ENCODE results near the gene RASGEF1B. TPM values are rescaled to one million over a fixed set of nuclear protein-coding genes. Genes with fewer than 3 reads are reported as not detected.

RASGEF1B gene
- total RNA-seq, 6 experiments from 2014 or later, result 22.9 to 51.9 (median 25.8) TPM

DNA sequence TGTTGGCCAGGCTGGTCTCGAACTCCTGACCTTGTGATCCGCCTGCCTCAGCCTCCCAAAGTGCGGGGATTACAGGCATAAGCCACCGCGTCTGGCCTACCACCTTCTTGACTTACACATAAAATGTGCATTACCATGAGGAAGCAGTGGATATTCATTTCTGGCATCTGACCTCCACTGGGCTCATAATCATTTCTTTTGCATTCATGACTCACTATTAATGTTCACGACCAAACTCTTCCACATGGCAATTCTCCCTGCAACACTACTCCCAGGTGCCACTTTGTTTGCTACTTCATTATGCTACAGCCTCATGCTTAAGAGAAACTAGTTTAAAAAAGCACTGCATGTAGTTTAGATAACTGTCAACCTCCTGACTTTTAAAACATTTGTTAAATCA is 22.7 kb downstream of the RASGEF1B start:
- no peaks in the 10 kb centered on the region for H3K27me3 ChIP-seq
- no peak overlapping the region for H3K27ac ChIP-seq
- H3K36me3 ChIP-seq, result peaks cover 7 to 98% (median 59%) of the 10 kb centered on the region in 4 donors
- intact Hi-C loops (cut with DNase I), result no loop called here
- WGBS (ENCODE audit: insufficient coverage, low coverage, low lambda C conversion rate, missing lambda C conversion rate), result 91% methylated on average over 5 of the region's 6 CpGs
- DNase-seq (no peak), ATAC-seq (no peak)
- TF ChIP-seq, protein P1, sequence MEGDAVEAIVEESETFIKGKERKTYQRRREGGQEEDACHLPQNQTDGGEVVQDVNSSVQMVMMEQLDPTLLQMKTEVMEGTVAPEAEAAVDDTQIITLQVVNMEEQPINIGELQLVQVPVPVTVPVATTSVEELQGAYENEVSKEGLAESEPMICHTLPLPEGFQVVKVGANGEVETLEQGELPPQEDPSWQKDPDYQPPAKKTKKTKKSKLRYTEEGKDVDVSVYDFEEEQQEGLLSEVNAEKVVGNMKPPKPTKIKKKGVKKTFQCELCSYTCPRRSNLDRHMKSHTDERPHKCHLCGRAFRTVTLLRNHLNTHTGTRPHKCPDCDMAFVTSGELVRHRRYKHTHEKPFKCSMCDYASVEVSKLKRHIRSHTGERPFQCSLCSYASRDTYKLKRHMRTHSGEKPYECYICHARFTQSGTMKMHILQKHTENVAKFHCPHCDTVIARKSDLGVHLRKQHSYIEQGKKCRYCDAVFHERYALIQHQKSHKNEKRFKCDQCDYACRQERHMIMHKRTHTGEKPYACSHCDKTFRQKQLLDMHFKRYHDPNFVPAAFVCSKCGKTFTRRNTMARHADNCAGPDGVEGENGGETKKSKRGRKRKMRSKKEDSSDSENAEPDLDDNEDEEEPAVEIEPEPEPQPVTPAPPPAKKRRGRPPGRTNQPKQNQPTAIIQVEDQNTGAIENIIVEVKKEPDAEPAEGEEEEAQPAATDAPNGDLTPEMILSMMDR (IDR thresholded peaks at IDR 0.05), result no peak
- no peak for TF ChIP-seq POLR2A (IDR thresholded peaks at IDR 0.05)
- H3K9me3 ChIP-seq, result no peaks in the 10 kb centered on the region
- H3K4me1 ChIP-seq, result peaks cover 0 to 22% (median 9%) of the 10 kb centered on the region in 4 donors
- H3K4me3 ChIP-seq, result no peak overlapping the region

GRCh38 chr4:81447566-81448229 is 24.0 kb downstream of the RASGEF1B start:
- peak; percentile 42 to 80 (median 62) for ATAC-seq
- Histone ChIP-seq H3K27me3 (no peaks in the 10 kb centered on the region), H3K27ac (peak overlapping the region in 1 of 3 donors; percentile 36), H3K4me1 (peaks cover 0 to 22% (median 9%) of the 10 kb centered on the region in 4 donors), H3K9me3 (no peaks in the 10 kb centered on the region), H3K36me3 (peaks cover 7 to 98% (median 60%) of the 10 kb centered on the region in 4 donors), H3K4me3 (no peak overlapping the region)
- 38% methylated on average over 6 of the region's 10 CpGs for WGBS (ENCODE audit: insufficient coverage, low coverage, low lambda C conversion rate, missing lambda C conversion rate)
- DNase-seq, result no peak
- TF ChIP-seq, protein P1 (IDR thresholded peaks at IDR 0.05), result no peak
- no peak for TF ChIP-seq POLR2A (IDR thresholded peaks at IDR 0.05)
- intact Hi-C loops (cut with DNase I), result no loop called here

DNA sequence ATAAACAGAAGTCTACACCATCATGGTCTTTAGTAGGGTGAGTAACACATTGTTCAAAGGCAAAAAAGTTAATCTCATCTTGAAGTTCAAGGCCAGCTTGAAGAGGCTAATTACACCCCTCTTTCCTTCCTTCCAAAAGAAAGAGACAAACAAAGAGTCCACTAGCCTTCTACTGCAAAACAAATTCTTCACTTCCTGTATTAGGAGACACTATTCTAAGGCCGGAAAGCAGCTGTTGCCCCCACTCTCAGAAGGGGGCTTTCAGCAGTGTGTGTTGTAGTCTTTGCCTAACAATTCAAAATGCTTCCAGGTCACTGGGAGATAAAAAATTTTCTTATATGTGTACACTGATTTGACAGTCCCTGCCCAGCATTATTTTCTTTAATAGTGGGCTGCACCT is 25.1 kb downstream of the RASGEF1B start:
- no peaks in the 10 kb centered on the region for H3K9me3 ChIP-seq
- intact Hi-C loops (cut with DNase I), result no loop called here
- H3K36me3 ChIP-seq, result peaks cover 7 to 98% (median 65%) of the 10 kb centered on the region in 4 donors
- DNase-seq (no peak), ATAC-seq (peak; percentile 25 to 72 (median 42))
- H3K4me3 ChIP-seq, result no peak overlapping the region
- TF ChIP-seq, protein P1 (IDR thresholded peaks at IDR 0.05), result no peak
- TF ChIP-seq POLR2A (IDR thresholded peaks at IDR 0.05), result no peak
- no peaks in the 10 kb centered on the region for H3K27me3 ChIP-seq
- WGBS (ENCODE audit: insufficient coverage, low coverage, low lambda C conversion rate, missing lambda C conversion rate), result 50% methylated on average over 1 of the region's 1 CpG
- peak overlapping the region in 1 of 3 donors; percentile 36 for H3K27ac ChIP-seq
- peaks cover 0 to 22% (median 9%) of the 10 kb centered on the region in 4 donors for H3K4me1 ChIP-seq

GRCh38 chr4:81445196-81445595 is 26.5 kb downstream of the RASGEF1B start:
- TF ChIP-seq POLR2A (IDR thresholded peaks at IDR 0.05), result no peak
- TF ChIP-seq, protein P1 (IDR thresholded peaks at IDR 0.05), result no peak
- Histone ChIP-seq H3K4me1 (peaks cover 0 to 22% (median 9%) of the 10 kb centered on the region in 4 donors), H3K27me3 (no peaks in the 10 kb centered on the region), H3K36me3 (peaks cover 7 to 98% (median 73%) of the 10 kb centered on the region in 4 donors), H3K4me3 (no peak overlapping the region), H3K9me3 (no peaks in the 10 kb centered on the region), H3K27ac (no peak overlapping the region)
- intact Hi-C loops (cut with DNase I), result no loop called here
- ATAC-seq (no peak), DNase-seq (no peak)
- WGBS (ENCODE audit: insufficient coverage, low coverage, low lambda C conversion rate, missing lambda C conversion rate), result 86% methylated on average over 5 of the region's 5 CpGs

All from right lobe of liver (tissue), 6 donors.